GM18507 (cell line): ENCODE data around the gene CORO7.
A peak's percentile ranks its signal among the peaks of the same experiment; 100 is the strongest.

ENCODE experiments used
- DNase-seq: peaks from one replicate; pipeline ENCODE4 v3.0.0; 2011; ENCODE audit warnings: low read depth; ENCODE audit not compliant: insufficient read length; ENCODE audit errors: extremely low spot score
- FAIRE-seq: peaks from 2 replicates; lab custom pipeline; 2011; peaks lifted over from hg19 to GRCh38; lab: Jason Lieb, UNC

Gene CORO7

GRCh38 chr16:4416200-4417032 lies at the start of gene CORO7:
Gene CORO7, minus strand, starts transcription at chr16:4416596. Its CDS starts 78 bp downstream, at chr16:4416518.
- peak; percentile 87 for DNase-seq
- FAIRE-seq: peak; percentile 86

DNA sequence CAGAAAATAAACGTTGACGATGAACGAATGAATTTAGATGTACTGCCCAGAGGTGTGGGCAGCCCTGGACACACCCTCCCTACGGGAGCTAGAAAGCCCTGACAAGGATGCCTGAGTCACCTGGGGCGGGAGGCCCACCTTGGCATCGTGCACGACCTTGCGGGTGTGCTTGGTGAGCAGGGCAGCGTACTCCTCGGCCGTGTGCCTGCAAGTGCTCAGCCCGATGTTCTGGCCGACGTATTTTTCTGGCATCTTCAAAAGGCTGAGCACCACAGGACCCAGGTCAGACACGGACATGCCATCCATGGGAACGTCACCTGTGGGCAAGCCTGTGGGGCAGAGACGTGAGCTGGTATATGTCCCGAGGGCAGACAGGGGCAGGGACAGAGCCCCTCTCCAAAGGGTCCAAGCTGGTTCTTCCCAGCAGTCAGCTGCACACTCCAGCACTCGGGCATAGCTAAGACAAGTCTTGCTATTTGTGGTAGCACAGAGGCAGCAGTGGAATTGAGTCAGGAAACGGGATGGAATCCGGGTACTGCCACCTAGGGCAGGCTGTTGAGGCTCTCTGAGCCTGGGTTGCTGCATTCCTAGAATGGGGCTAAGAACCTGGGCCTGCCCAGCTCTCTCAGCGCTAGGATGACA lies 47.2 kb upstream of the CORO7 start:
- no peak for FAIRE-seq
- DNase-seq: no peak

- DNase-seq: no peak
- FAIRE-seq: no peak
Observed at GRCh38 chr16:4461250-4462085, 45.1 kb upstream of the CORO7 start.

DNA sequence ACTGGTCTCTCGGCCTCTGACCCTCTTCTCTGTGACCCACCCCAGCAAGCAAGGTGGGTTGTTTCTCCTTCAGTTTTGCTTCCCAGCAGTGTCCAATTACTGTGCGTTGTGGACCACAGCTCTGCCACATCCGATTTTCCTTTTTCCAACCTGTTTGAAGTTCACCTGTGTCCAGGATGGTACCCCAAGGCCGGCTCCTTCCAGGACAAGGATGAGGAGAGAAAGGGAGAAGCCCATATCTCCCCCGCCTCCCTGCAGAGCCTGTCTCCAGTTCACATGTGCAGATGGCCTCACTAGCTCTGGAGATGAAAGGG lies 44.5 kb upstream of the CORO7 start:
- FAIRE-seq: no peak
- DNase-seq: no peak

DNA sequence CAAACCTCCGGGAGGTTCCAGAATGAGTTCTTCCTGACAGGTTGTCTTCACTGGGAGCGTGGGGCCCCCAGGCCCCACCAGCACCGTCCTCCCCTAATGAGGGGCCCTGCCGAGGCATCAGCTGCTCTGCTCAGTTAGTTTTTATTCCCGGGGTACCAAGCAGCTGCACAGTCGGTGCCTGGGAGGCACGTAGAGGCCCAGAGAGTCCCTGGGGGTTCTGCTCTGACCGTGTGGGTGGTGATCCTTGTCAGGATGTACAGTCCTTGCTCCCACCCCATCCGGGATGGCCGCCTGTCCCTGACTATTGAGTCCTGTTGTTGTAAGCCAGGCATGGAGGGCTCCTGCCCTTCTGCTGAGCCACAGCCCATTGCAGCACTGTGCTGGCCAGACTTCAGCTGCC lies 39.6 kb upstream of the CORO7 start:
- DNase-seq (no peak), FAIRE-seq (no peak)

DNA sequence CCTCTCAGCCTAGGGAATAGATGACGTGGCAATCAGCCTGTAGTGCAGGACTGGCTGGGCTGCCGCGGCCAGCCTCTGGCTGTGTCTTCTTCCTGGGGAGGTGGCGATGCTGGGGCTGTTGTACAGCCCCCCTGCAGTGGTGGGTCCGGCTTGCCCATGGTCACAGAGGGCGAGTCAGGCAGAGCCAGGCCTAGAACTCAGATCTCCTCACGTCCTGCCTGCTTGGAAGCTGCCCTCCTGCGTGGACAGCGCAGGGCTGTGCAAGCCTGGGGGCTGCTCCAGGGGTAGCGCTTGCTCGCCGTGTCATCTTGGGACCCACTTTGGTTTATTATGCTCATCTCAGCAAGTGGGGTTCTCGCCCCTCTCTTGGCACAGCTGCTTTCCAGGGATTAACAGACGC lies 38.7 kb upstream of the CORO7 start:
- DNase-seq: no peak
- FAIRE-seq: no peak

GRCh38 chr16:4454623-4455022 lies 38.2 kb upstream of the CORO7 start:
- FAIRE-seq (no peak), DNase-seq (no peak)

DNA sequence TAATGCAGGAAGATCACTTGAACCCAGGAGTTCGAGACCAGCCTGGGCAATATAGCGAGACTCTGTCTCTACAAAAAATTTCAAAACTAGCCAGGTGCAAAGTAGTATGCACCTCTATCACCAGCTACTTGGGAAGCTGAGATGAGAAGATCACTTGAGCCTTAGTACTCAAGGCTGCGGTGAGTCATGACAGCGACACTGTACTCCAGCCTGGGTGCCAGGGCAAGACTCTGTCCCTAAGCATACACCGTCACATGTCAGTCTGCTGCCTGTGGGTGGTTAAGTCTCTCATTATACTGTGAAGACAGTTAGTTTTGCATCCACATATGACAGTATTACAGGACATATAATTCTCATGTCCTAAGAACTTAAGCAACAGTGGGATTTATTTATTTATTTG lies 36.3 kb upstream of the CORO7 start:
- no peak for DNase-seq
- FAIRE-seq: no peak

- no peak for FAIRE-seq
- DNase-seq: no peak
Observed at GRCh38 chr16:4450931-4451519, 34.6 kb upstream of the CORO7 start.

DNA sequence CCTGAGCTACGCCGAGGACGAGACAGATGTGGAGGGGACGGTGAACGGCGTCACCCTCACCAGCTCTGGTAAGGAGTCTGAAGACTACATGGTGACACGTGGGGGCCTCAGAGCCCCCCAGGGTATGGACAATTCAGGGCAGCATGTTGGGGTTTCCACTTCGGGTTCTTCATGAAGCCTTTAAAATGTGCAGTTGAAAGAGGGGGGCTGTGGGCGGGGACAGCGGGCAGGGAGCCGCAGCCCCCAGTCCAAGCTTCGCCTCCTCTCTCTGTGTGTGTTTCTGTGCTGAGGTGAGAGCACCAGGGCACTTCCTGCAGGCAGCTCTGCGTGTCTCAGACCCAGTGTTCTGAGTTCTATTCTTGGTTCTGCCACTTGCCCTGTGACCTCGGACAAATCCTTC lies 34.0 kb upstream of the CORO7 start:
- no peak for DNase-seq
- no peak for FAIRE-seq

DNA sequence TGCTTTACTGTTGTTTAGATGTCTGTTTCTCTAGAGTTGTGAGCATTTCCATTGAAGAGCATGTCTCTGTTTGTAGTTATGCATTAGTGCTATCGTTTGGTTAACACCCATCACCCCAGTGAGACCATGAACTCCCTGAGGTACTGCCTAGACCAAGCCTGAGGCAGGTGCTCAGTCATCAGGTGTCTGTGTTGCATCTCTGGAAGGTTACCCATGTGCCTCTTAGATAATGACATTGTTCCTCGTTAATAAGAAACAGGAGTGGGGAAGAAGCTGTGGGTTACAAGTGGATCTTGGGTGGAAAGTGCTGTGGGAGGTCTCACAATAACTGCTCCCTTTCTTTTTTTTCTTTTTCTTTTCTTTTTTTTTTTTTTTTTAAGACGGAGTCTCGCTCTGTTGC lies 27.6 kb upstream of the CORO7 start:
- DNase-seq (no peak), FAIRE-seq (no peak)

GRCh38 chr16:4443271-4443670 lies 26.9 kb upstream of the CORO7 start:
- no peak for DNase-seq
- no peak for FAIRE-seq

GRCh38 chr16:4442371-4442770 lies 26.0 kb upstream of the CORO7 start:
- DNase-seq: no peak
- FAIRE-seq: no peak

DNA sequence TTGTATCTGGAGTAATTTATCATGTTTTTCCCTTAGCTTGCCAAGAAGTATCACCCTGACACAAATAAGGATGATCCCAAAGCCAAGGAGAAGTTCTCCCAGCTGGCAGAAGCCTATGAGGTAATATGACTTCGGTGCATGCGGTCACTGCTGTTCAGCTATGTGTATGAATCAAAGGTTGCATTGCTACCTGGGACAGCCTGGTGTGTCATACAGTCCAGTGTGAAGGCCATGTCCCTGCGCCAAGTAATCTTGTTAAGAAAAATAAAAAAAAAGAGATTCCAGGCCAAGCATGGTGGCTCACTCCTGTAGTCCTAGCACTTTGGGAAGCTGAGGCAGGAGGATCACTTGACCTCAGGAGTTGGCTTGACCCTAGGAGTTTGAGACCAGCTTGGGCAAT lies 21.0 kb upstream of the CORO7 start:
- no peak for DNase-seq
- no peak for FAIRE-seq

- no peak for DNase-seq
- no peak for FAIRE-seq
Observed at GRCh38 chr16:4435337-4436067, 19.1 kb upstream of the CORO7 start.

GRCh38 chr16:4433914-4434787 lies 17.8 kb upstream of the CORO7 start:
- no peak for FAIRE-seq
- no peak for DNase-seq

DNA sequence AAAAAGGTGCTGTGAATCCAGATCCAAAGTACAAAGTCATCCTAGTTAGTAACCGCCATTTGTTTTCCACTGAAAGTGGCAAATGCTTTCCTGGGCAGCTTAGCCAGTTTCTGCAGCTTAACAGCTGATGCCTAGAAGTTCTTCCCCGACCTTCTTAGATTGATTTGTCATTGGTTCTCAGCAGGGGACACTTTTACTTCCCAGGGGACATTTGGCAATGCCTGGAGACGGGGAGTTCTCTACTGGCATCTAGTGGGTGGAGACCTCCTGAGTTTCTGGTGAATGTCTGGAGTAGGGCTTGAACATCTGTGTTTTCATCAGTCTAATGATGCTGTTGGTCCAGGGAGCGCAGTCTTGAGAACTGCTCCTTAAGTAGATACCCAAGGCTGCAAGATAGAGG lies 16.8 kb upstream of the CORO7 start:
- DNase-seq (no peak), FAIRE-seq (no peak)

GRCh38 chr16:4431023-4431422 lies 14.6 kb upstream of the CORO7 start:
- FAIRE-seq (no peak), DNase-seq (no peak)

- no peak for FAIRE-seq
Observed at GRCh38 chr16:4428500-4428899, 12.1 kb upstream of the CORO7 start.

More at GRCh38 chr16:4428500-4428899, 12.1 kb upstream of the CORO7 start:
- DNase-seq: no peak
